SK-N-SH (cell line): Measurements from ENCODE around the gene SCN3A. TPM values are rescaled to one million over a fixed set of nuclear protein-coding genes. Genes with fewer than 3 reads are reported as not detected.

ENCODE experiments used
- CTCF ChIA-PET: fragments of 300-600, 350-600 bp; formaldehyde crosslinking; extraction: SDS; loops from one replicate; lab custom pipeline; 2021; lab: Yijun Ruan, JAX
- POLR2A ChIA-PET: fragments of 350-600 bp; sonication (Branson Sonifier 250); formaldehyde crosslinking; extraction: SDS; loops from one replicate; lab custom pipeline; 2020; ENCODE audit warnings: antibody characterized with exemption, inconsistent platforms; lab: Yijun Ruan, JAX
- DNase-seq: peaks from one replicate; pipeline ENCODE4 v3.0.0; 2012
- H2AFZ ChIP-seq: fragments of 200-600 bp; sonication (generic); 2 replicates; pipeline ENCODE4 v1.8.1; 2016; ENCODE audit warnings: antibody characterized with exemption, mild to moderate bottlenecking, low read depth
- H3F3A ChIP-seq: fragments of 200-600 bp; sonication (generic); replicated peaks from 2 replicates; pipeline ENCODE3; 2016; ENCODE audit warnings: antibody characterized with exemption, mild to moderate bottlenecking; ENCODE audit not compliant: insufficient read depth
- H3K27ac ChIP-seq, 2 experiments: fragments of 200-500 bp in 1 of 2; fragments of 200-600 bp in 1 of 2; sonication (Bioruptor generic) in 1 of 2; sonication (generic), shearing (Covaris generic) in 1 of 2; 2 replicates each; pipeline versions ENCODE4 v1.5.1 to v1.6.1; 2014 to 2016; ENCODE audit warnings: low read depth in 2 of 2, inconsistent platforms in 1 of 2, low read length in 1 of 2, mild to moderate bottlenecking in 1 of 2, mixed read lengths in 1 of 2
- H3K27me3 ChIP-seq: fragments of 200-600 bp; sonication (generic), shearing (Covaris generic); 2 replicates; pipeline ENCODE4 v1.6.1; 2016; ENCODE audit warnings: mixed run types; ENCODE audit not compliant: insufficient read depth
- H3K36me3 ChIP-seq, 2 experiments: fragments of 200-500 bp in 1 of 2; fragments of 200-600 bp in 1 of 2; sonication (Bioruptor generic) in 1 of 2; sonication (generic) in 1 of 2; replicated peaks in 1 of 2; 2 replicates each; pipeline versions ENCODE3 to v1.5.1; 2014 to 2016; ENCODE audit warnings: low read length in 1 of 2, mild to moderate bottlenecking in 1 of 2; ENCODE audit not compliant: insufficient read depth in 2 of 2, control insufficient read depth in 1 of 2
- H3K4me1 ChIP-seq, 2 experiments: fragments of 200-500 bp in 1 of 2; fragments of 200-600 bp in 1 of 2; sonication (Bioruptor generic) in 1 of 2; sonication (generic), shearing (Covaris generic) in 1 of 2; 2 replicates each; pipeline versions ENCODE4 v1.5.1 to v1.6.1; 2014 to 2016; ENCODE audit warnings: low read depth in 1 of 2, low read length in 1 of 2, mixed run types in 1 of 2; ENCODE audit not compliant: insufficient read depth in 2 of 2, control insufficient read depth in 1 of 2
- H3K4me2 ChIP-seq: fragments of 200-600 bp; sonication (generic), shearing (Covaris generic); 2 replicates; pipeline ENCODE4 v1.6.1; 2017; ENCODE audit warnings: mixed run types
- H3K4me3 ChIP-seq, 2 experiments: fragments of 200-500 bp in 1 of 2; fragments of 200-600 bp in 1 of 2; sonication (Bioruptor generic) in 1 of 2; sonication (generic), shearing (Covaris generic) in 1 of 2; 2 replicates each; pipeline versions ENCODE4 v1.5.1 to v1.8.1; 2014 to 2016; ENCODE audit warnings: low read depth in 2 of 2, inconsistent platforms in 1 of 2, low read length in 1 of 2, mild to moderate bottlenecking in 1 of 2, mixed read lengths in 1 of 2, moderate library complexity in 1 of 2
- H3K79me2 ChIP-seq: fragments of 200-600 bp; sonication (generic); 2 replicates; pipeline ENCODE4 v1.8.1; 2017; ENCODE audit warnings: mild to moderate bottlenecking; ENCODE audit not compliant: insufficient read depth
- H3K9ac ChIP-seq: fragments of 200-600 bp; sonication (generic); 2 replicates; pipeline ENCODE4 v1.6.1; 2017; ENCODE audit warnings: mixed run types
- H3K9me2 ChIP-seq: fragments of 200-600 bp; sonication (generic); 2 replicates; pipeline ENCODE4 v1.6.1; 2017; ENCODE audit warnings: mixed run types
- H3K9me3 ChIP-seq: fragments of 200-600 bp; sonication (generic); 2 replicates; pipeline ENCODE4 v1.6.1; 2017; ENCODE audit warnings: mixed run types, mild to moderate bottlenecking, moderate library complexity
- H4K20me1 ChIP-seq: fragments of 200-600 bp; sonication (generic); 2 replicates; pipeline ENCODE4 v1.6.1; 2017; ENCODE audit warnings: mild to moderate bottlenecking, mixed run types; ENCODE audit not compliant: insufficient read depth
- ELF1 ChIP-seq: IDR thresholded peaks from 2 replicates; pipeline ENCODE4 v1.4.0; 2012
- EP300 ChIP-seq, 2 experiments: IDR thresholded peaks; 2 replicates each; pipeline versions ENCODE4 v1.4.0 to v1.6.1; 2012; ENCODE audit warnings: borderline replicate concordance in 1 of 2, low read depth in 1 of 2, low read length in 1 of 2
- EZH2phosphoT487 ChIP-seq: fragments of 200-600 bp; sonication (generic); IDR thresholded peaks from 2 replicates; pipeline ENCODE4 v1.6.1; 2017; ENCODE audit warnings: low read depth, mixed run types, mild to moderate bottlenecking, antibody characterized with exemption, moderate library complexity, borderline replicate concordance
- FOXJ3 ChIP-seq: sonication (generic); formaldehyde crosslinking; IDR thresholded peaks from 2 replicates; pipeline ENCODE4 v1.5.1; 2020; ENCODE audit warnings: mild to moderate bottlenecking, missing genetic modification reagents
- MEF2A ChIP-seq: IDR thresholded peaks from 2 replicates; pipeline ENCODE4 v1.4.0; 2012; ENCODE audit warnings: low read depth, borderline replicate concordance
- MXI1 ChIP-seq: IDR thresholded peaks from 2 replicates; pipeline ENCODE4 v1.6.1; 2012; ENCODE audit warnings: mild to moderate bottlenecking, low read depth, low read length, improper control_type of control experiment
- NRF1 ChIP-seq: IDR thresholded peaks from 2 replicates; pipeline ENCODE4 v1.6.1; 2012; ENCODE audit warnings: low read depth, mild to moderate bottlenecking, low read length
- PBX3 ChIP-seq: IDR thresholded peaks from 2 replicates; pipeline ENCODE4; 2012
- RAD21 ChIP-seq: IDR thresholded peaks from 2 replicates; pipeline ENCODE4 v1.6.1; 2012; ENCODE audit warnings: mild to moderate bottlenecking, low read length
- RCOR1 ChIP-seq: fragments of 150-350 bp; IDR thresholded peaks from 2 replicates; pipeline ENCODE4 v1.6.1; 2017; ENCODE audit warnings: antibody characterized with exemption, low read length
- RXRA ChIP-seq: IDR thresholded peaks from 2 replicates; pipeline ENCODE4 v1.4.0; 2012; ENCODE audit warnings: low read depth, mild to moderate bottlenecking, borderline replicate concordance
- TAF1 ChIP-seq: IDR thresholded peaks from 2 replicates; pipeline ENCODE4 v1.6.1; 2012; ENCODE audit warnings: low read depth, mild to moderate bottlenecking, low read length, moderate library complexity, borderline replicate concordance
- TCF12 ChIP-seq: IDR thresholded peaks from 2 replicates; pipeline ENCODE4 v1.4.0; 2012
- USF1 ChIP-seq: IDR thresholded peaks from 2 replicates; pipeline ENCODE4 v1.4.0; 2012; ENCODE audit warnings: low read depth, borderline replicate concordance
- YY1 ChIP-seq: IDR thresholded peaks from 2 replicates; pipeline ENCODE4 v1.4.0; 2012; ENCODE audit warnings: low read depth, mild to moderate bottlenecking
- WGBS: methylation state at CpG from one replicate; pipeline ENCODE4 v1.1.6; 2017; ENCODE audit warnings: low lambda C conversion rate; 5-methylcytosine and 5-hydroxymethylcytosine counted together
- polyA plus RNA-seq, 3 experiments: library from polyadenylated mRNA; depleted of rRNA; stranded (reverse); fragments of >200 nt; gene quantifications; 2 replicates each; pipeline ENCODE4 v1.2.3, GENCODE V29; 2012
- TF ChIP-seq, protein P1 (sequence below): IDR thresholded peaks from 2 replicates; pipeline ENCODE4 v1.6.1; 2012; ENCODE audit warnings: mild to moderate bottlenecking, low read depth, low read length, moderate library complexity
- TF ChIP-seq, protein P2 (sequence below): IDR thresholded peaks from 2 replicates; pipeline ENCODE4 v1.4.0; 2012; ENCODE audit warnings: low read depth, borderline replicate concordance
- TF ChIP-seq, protein P3 (sequence below): fragments of 200-600 bp; sonication (generic); IDR thresholded peaks from 2 replicates; pipeline ENCODE4 v1.6.1; 2017; ENCODE audit warnings: antibody characterized with exemption, mild to moderate bottlenecking, moderate library complexity

SCN3A gene
- polyA plus RNA-seq, 1 of the 3 experiments (the other 2 are of a cell fraction), result 0.33 TPM

GRCh38 chr2:165182029-165182428, 21.8 kb downstream of the SCN3A start:
- 78% methylated on average over 2 of the region's 2 CpGs for WGBS
- H3K9me2 ChIP-seq, result no peaks in the 10 kb centered on the region
- H3K27me3 ChIP-seq, result no peaks in the 10 kb centered on the region
- H3K9ac ChIP-seq, result no peak overlapping the region
- no peaks in the 10 kb centered on the region for H3K79me2 ChIP-seq
- ChIA-PET CTCF (interaction anchor here (1.0 to 2.2 kb wide), 3 partner anchors 11 to 165 kb away, joined by 4 to 10 read pairs (median 4); partner anchors contain the start of gene SCN3A), POLR2A (no interaction called here)
- no peaks in the 10 kb centered on the region for H3K9me3 ChIP-seq
- no peak for DNase-seq
- peaks cover 0 to 10% of the 10 kb centered on the region in 2 experiments; a peak in 2 of 4 replicates for H3K4me1 ChIP-seq
- no peak overlapping the region for H2AFZ ChIP-seq
- no peak overlapping the region for H3K27ac ChIP-seq
- H3K36me3 ChIP-seq, result no peaks in the 10 kb centered on the region
- H4K20me1 ChIP-seq, result no peaks in the 10 kb centered on the region
- H3F3A ChIP-seq, result no peaks in the 10 kb centered on the region
- TF ChIP-seq RXRA (no peak), FOXJ3 (no peak), PBX3 (no peak), MEF2A (no peak), MXI1 (no peak), TCF12 (no peak), ELF1 (no peak), RCOR1 (no peak), EP300 (IDR thresholded peaks at IDR 0.05; ENCODE audit: borderline replicate concordance in 1 of 2, low read depth in 1 of 2, low read length in 1 of 2) (no peak), RAD21 (no peak), NRF1 (no peak)
- TF ChIP-seq, protein P1, sequence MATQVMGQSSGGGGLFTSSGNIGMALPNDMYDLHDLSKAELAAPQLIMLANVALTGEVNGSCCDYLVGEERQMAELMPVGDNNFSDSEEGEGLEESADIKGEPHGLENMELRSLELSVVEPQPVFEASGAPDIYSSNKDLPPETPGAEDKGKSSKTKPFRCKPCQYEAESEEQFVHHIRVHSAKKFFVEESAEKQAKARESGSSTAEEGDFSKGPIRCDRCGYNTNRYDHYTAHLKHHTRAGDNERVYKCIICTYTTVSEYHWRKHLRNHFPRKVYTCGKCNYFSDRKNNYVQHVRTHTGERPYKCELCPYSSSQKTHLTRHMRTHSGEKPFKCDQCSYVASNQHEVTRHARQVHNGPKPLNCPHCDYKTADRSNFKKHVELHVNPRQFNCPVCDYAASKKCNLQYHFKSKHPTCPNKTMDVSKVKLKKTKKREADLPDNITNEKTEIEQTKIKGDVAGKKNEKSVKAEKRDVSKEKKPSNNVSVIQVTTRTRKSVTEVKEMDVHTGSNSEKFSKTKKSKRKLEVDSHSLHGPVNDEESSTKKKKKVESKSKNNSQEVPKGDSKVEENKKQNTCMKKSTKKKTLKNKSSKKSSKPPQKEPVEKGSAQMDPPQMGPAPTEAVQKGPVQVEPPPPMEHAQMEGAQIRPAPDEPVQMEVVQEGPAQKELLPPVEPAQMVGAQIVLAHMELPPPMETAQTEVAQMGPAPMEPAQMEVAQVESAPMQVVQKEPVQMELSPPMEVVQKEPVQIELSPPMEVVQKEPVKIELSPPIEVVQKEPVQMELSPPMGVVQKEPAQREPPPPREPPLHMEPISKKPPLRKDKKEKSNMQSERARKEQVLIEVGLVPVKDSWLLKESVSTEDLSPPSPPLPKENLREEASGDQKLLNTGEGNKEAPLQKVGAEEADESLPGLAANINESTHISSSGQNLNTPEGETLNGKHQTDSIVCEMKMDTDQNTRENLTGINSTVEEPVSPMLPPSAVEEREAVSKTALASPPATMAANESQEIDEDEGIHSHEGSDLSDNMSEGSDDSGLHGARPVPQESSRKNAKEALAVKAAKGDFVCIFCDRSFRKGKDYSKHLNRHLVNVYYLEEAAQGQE, result no peak
- H3K4me2 ChIP-seq, result no peak overlapping the region
- no peak overlapping the region for H3K4me3 ChIP-seq

- POLR2A ChIA-PET, result no interaction called here
- Histone ChIP-seq H3K36me3 (peaks cover 0 to 6% of the 10 kb centered on the region in 2 experiments), H3F3A (no peaks in the 10 kb centered on the region), H3K4me2 (no peak overlapping the region), H3K4me1 (no peaks in the 10 kb centered on the region), H2AFZ (no peak overlapping the region), H3K27me3 (no peaks in the 10 kb centered on the region), H4K20me1 (no peaks in the 10 kb centered on the region), H3K9me3 (no peaks in the 10 kb centered on the region), H3K27ac (no peak overlapping the region)
- no peak for DNase-seq
- 93% methylated on average over 2 of the region's 2 CpGs for WGBS
- CTCF ChIA-PET, result interaction anchor here (0.7 to 1.3 kb wide), 3 partner anchors 14 to 1628 kb away, joined by 3 read pairs; no protein-coding TSS in a partner anchor
- TF ChIP-seq TCF12, result no peak
- TF ChIP-seq, protein P2, sequence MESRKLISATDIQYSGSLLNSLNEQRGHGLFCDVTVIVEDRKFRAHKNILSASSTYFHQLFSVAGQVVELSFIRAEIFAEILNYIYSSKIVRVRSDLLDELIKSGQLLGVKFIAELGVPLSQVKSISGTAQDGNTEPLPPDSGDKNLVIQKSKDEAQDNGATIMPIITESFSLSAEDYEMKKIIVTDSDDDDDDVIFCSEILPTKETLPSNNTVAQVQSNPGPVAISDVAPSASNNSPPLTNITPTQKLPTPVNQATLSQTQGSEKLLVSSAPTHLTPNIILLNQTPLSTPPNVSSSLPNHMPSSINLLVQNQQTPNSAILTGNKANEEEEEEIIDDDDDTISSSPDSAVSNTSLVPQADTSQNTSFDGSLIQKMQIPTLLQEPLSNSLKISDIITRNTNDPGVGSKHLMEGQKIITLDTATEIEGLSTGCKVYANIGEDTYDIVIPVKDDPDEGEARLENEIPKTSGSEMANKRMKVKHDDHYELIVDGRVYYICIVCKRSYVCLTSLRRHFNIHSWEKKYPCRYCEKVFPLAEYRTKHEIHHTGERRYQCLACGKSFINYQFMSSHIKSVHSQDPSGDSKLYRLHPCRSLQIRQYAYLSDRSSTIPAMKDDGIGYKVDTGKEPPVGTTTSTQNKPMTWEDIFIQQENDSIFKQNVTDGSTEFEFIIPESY, result no peak
- no peak for TF ChIP-seq TAF1
- no peak for TF ChIP-seq EZH2phosphoT487
- TF ChIP-seq YY1, result no peak
- TF ChIP-seq, protein P3, sequence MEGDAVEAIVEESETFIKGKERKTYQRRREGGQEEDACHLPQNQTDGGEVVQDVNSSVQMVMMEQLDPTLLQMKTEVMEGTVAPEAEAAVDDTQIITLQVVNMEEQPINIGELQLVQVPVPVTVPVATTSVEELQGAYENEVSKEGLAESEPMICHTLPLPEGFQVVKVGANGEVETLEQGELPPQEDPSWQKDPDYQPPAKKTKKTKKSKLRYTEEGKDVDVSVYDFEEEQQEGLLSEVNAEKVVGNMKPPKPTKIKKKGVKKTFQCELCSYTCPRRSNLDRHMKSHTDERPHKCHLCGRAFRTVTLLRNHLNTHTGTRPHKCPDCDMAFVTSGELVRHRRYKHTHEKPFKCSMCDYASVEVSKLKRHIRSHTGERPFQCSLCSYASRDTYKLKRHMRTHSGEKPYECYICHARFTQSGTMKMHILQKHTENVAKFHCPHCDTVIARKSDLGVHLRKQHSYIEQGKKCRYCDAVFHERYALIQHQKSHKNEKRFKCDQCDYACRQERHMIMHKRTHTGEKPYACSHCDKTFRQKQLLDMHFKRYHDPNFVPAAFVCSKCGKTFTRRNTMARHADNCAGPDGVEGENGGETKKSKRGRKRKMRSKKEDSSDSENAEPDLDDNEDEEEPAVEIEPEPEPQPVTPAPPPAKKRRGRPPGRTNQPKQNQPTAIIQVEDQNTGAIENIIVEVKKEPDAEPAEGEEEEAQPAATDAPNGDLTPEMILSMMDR, result no peak
- no peak for TF ChIP-seq USF1
- TF ChIP-seq, all 33 proteins: peak for 0
- Histone ChIP-seq H3K79me2 (no peaks in the 10 kb centered on the region), H3K9ac (no peak overlapping the region), H3K4me3 (no peak overlapping the region), H3K9me2 (no peaks in the 10 kb centered on the region)
These were observed 27.1 kb downstream of the SCN3A start for GRCh38 chr2:165176780-165177179.
